IMR-90 (cell line): ENCODE data around the gene ERRFI1. TPM values are rescaled to one million over a fixed set of nuclear protein-coding genes. Genes with fewer than 3 reads are reported as not detected.

Experiments used
- ATAC-seq: fragments of 200-7000 bp; cut with Tn5 transposase; 2 replicates; pipeline ENCODE4 v1.9.1; 2020; ENCODE audit warnings: low read depth, mild to moderate bottlenecking, moderate library complexity
- BruUV-seq: library from RNA; stranded (reverse); fragments of 400-500 nt; replicated peaks from 2 replicates; lab custom pipeline; 2021; lab: Mats Ljungman, UMichigan
- CTCF ChIA-PET: fragments of 300-600 bp; formaldehyde crosslinking; extraction: SDS; loops from one replicate; lab custom pipeline; 2021; ENCODE audit warnings: antibody characterized with exemption; lab: Yijun Ruan, JAX
- POLR2A ChIA-PET: fragments of 300-600 bp; sonication (Branson Sonifier 250); formaldehyde crosslinking; loops from one replicate; lab custom pipeline; 2022; ENCODE audit warnings: antibody characterized with exemption; ENCODE audit not compliant: unreplicated experiment; lab: Charles Lee
- DNase-seq: peaks from one replicate; pipeline ENCODE4 v3.0.0; 2013
- H2AFZ ChIP-seq: replicated peaks from 2 replicates; pipeline ENCODE3; 2013; ENCODE audit warnings: low read length, mild to moderate bottlenecking; ENCODE audit not compliant: poor library complexity
- H2AK5ac ChIP-seq: 2 replicates; pipeline ENCODE4 v1.6.1; 2013; ENCODE audit warnings: low read depth, low read length, inconsistent platforms
- H2AK9ac ChIP-seq: replicated peaks from 2 replicates; pipeline ENCODE3; 2013; ENCODE audit warnings: mild to moderate bottlenecking, low read depth, low read length, moderate library complexity; ENCODE audit not compliant: poor library complexity
- H2BK120ac ChIP-seq: 2 replicates; pipeline ENCODE4 v1.6.1; 2013; ENCODE audit warnings: low read depth, low read length, inconsistent platforms
- H2BK15ac ChIP-seq: 3 replicates; pipeline ENCODE4 v1.6.1; 2013; ENCODE audit warnings: low read depth, low read length, inconsistent platforms
- H2BK20ac ChIP-seq: 2 replicates; pipeline ENCODE4 v1.6.1; 2013; ENCODE audit warnings: low read depth, mild to moderate bottlenecking, inconsistent platforms, low read length, moderate library complexity
- H2BK5ac ChIP-seq: 2 replicates; pipeline ENCODE4 v1.6.1; 2013; ENCODE audit warnings: mild to moderate bottlenecking, low read depth, low read length, inconsistent platforms; ENCODE audit not compliant: poor library complexity, severe bottlenecking
- H3K14ac ChIP-seq: replicated peaks from 2 replicates; pipeline ENCODE4 v1.6.1; 2013; ENCODE audit warnings: low read depth, low read length, inconsistent platforms
- H3K18ac ChIP-seq: 2 replicates; pipeline ENCODE4 v1.6.1; 2013; ENCODE audit warnings: low read depth, low read length, control low read depth
- H3K23ac ChIP-seq: 2 replicates; pipeline ENCODE4 v1.6.1; 2013; ENCODE audit warnings: low read depth, low read length, inconsistent platforms
- H3K27ac ChIP-seq: 2 replicates; pipeline ENCODE4 v1.5.1; 2013; ENCODE audit warnings: mild to moderate bottlenecking, control low read depth, low read length; ENCODE audit not compliant: insufficient read depth
- H3K27me3 ChIP-seq: 2 replicates; pipeline ENCODE4 v1.6.1; 2013; ENCODE audit warnings: low read length; ENCODE audit not compliant: control insufficient read depth, insufficient read depth
- H3K36me3 ChIP-seq: 2 replicates; pipeline ENCODE4 v1.6.1; 2013; ENCODE audit warnings: low read length, mixed read lengths; ENCODE audit not compliant: control insufficient read depth, insufficient read depth
- H3K4ac ChIP-seq: 2 replicates; pipeline ENCODE4 v1.6.1; 2013; ENCODE audit warnings: low read depth, low read length, inconsistent platforms
- H3K4me1 ChIP-seq: 2 replicates; pipeline ENCODE4 v1.6.1; 2013; ENCODE audit warnings: low read length, mixed read lengths; ENCODE audit not compliant: control insufficient read depth, insufficient read depth
- H3K4me2 ChIP-seq: 2 replicates; pipeline ENCODE4 v1.6.1; 2013; ENCODE audit warnings: low read depth, mild to moderate bottlenecking, control low read depth, low read length, moderate library complexity
- H3K4me3 ChIP-seq: 2 replicates; pipeline ENCODE4 v1.5.1; 2013; ENCODE audit warnings: low read depth, mild to moderate bottlenecking, control low read depth, low read length, moderate library complexity; ENCODE audit not compliant: insufficient read depth
- H3K56ac ChIP-seq: 2 replicates; pipeline ENCODE4 v1.6.1; 2013; ENCODE audit warnings: low read length, inconsistent platforms; ENCODE audit not compliant: insufficient read depth; ENCODE audit errors: extremely low read depth
- H3K79me1 ChIP-seq, 2 experiments: 2 replicates each; pipeline ENCODE4 v1.6.1; 2013; ENCODE audit warnings: low read length in 2 of 2, inconsistent platforms in 1 of 2, low read depth in 1 of 2
- H3K9ac ChIP-seq: 2 replicates; pipeline ENCODE4 v1.6.1; 2013; ENCODE audit warnings: low read depth, low read length, control low read depth
- H3K9me1 ChIP-seq: 2 replicates; pipeline ENCODE4 v1.6.1; 2013; ENCODE audit warnings: low read length, inconsistent platforms; ENCODE audit not compliant: insufficient read depth
- H3K9me3 ChIP-seq: 2 replicates; pipeline ENCODE4 v1.6.1; 2013; ENCODE audit warnings: low read length; ENCODE audit not compliant: control insufficient read depth, insufficient read depth
- H4K20me1 ChIP-seq: 2 replicates; pipeline ENCODE4 v1.6.1; 2013; ENCODE audit warnings: low read length, inconsistent platforms; ENCODE audit not compliant: insufficient read depth
- H4K5ac ChIP-seq: 2 replicates; pipeline ENCODE4 v1.6.1; 2013; ENCODE audit warnings: mild to moderate bottlenecking, low read depth, low read length, control low read depth
- H4K8ac ChIP-seq, 2 experiments: 2 replicates each; pipeline ENCODE4 v1.6.1; 2013; ENCODE audit warnings: low read depth in 2 of 2, low read length in 2 of 2, control low read depth in 1 of 2, inconsistent platforms in 1 of 2
- H4K91ac ChIP-seq: 2 replicates; pipeline ENCODE4 v1.6.1; 2013; ENCODE audit warnings: low read depth, low read length, inconsistent platforms; ENCODE audit not compliant: insufficient read depth
- BHLHE40 ChIP-seq: fragments of 150-350 bp; IDR thresholded peaks from 2 replicates; pipeline ENCODE4 v1.6.1; 2016; ENCODE audit warnings: mild to moderate bottlenecking, low read depth, low read length
- CEBPB ChIP-seq: IDR thresholded peaks from 2 replicates; pipeline ENCODE4 v1.6.1; 2012; ENCODE audit warnings: low read depth, low read length, improper control_type of control experiment
- CHD1 ChIP-seq: IDR thresholded peaks from 2 replicates; pipeline ENCODE4 v1.6.1; 2012; ENCODE audit warnings: low read depth, low read length, improper control_type of control experiment
- CTCF ChIP-seq: conservative IDR thresholded peaks from 2 replicates; pipeline ENCODE4 v1.5.1; 2012; ENCODE audit warnings: mild to moderate bottlenecking, low read depth, low read length, improper control_type of control experiment
- ELK1 ChIP-seq: fragments of 150-350 bp; IDR thresholded peaks from 2 replicates; pipeline ENCODE4 v1.6.1; 2016; ENCODE audit warnings: low read depth, mild to moderate bottlenecking, low read length, moderate library complexity, borderline replicate concordance
- MAFK ChIP-seq: IDR thresholded peaks from 2 replicates; pipeline ENCODE4 v1.6.1; 2012; ENCODE audit warnings: low read depth, low read length, improper control_type of control experiment
- MAZ ChIP-seq: IDR thresholded peaks from 2 replicates; pipeline ENCODE4 v1.6.1; 2012; ENCODE audit warnings: low read depth, mild to moderate bottlenecking, low read length, improper control_type of control experiment, moderate library complexity, borderline replicate concordance
- MXI1 ChIP-seq: IDR thresholded peaks from 2 replicates; pipeline ENCODE4 v1.6.1; 2012; ENCODE audit warnings: low read depth, mild to moderate bottlenecking, low read length, moderate library complexity, borderline replicate concordance
- NFE2L2 ChIP-seq: fragments of 150-350 bp; IDR thresholded peaks from 2 replicates; pipeline ENCODE4 v1.6.1; 2016; ENCODE audit warnings: low read depth, mild to moderate bottlenecking, low read length
- POLR2A ChIP-seq: IDR thresholded peaks from 2 replicates; pipeline ENCODE4 v1.6.1; 2012; ENCODE audit warnings: mild to moderate bottlenecking, low read depth, low read length
- RAD21 ChIP-seq: IDR thresholded peaks from 2 replicates; pipeline ENCODE4 v1.6.1; 2012; ENCODE audit warnings: low read length, improper control_type of control experiment
- RCOR1 ChIP-seq: IDR thresholded peaks from 2 replicates; pipeline ENCODE4 v1.6.1; 2012; ENCODE audit warnings: mild to moderate bottlenecking, low read length, improper control_type of control experiment; ENCODE audit not compliant: insufficient replicate concordance
- RFX5 ChIP-seq: IDR thresholded peaks from 2 replicates; pipeline ENCODE4 v1.8.0; 2012; ENCODE audit warnings: low read depth, mild to moderate bottlenecking, low read length, moderate library complexity
- SMC3 ChIP-seq: fragments of 150-350 bp; IDR thresholded peaks from 2 replicates; pipeline ENCODE4 v1.6.1; 2016; ENCODE audit warnings: low read depth, mild to moderate bottlenecking, antibody characterized with exemption, low read length, moderate library complexity
- USF2 ChIP-seq: fragments of 150-350 bp; IDR thresholded peaks from 2 replicates; pipeline ENCODE4 v1.6.1; 2017; ENCODE audit warnings: mild to moderate bottlenecking, antibody characterized with exemption, low read length, low read depth
- WGBS, 2 experiments: methylation state at CpG; one replicate each; pipeline versions ENCODE4 v1.1.5 to v1.1.7; 2013; ENCODE audit warnings: missing lambda C conversion rate in 2 of 2; ENCODE audit not compliant: insufficient read length in 1 of 2; ENCODE audit errors: extremely low coverage in 2 of 2; 5-methylcytosine and 5-hydroxymethylcytosine counted together
- dilution Hi-C: fragments of 300-500 bp; cut with HindIII; formaldehyde crosslinking; loops from one replicate; pipeline ENCODE4 v1.14.3; 2018; ENCODE audit warnings: low sequenced_read_pairs; ENCODE audit not compliant: unreplicated experiment
- in situ Hi-C: fragments of 300-500 bp; cut with MboI; formaldehyde crosslinking; loops from 3 replicates; pipeline ENCODE4 v1.14.3; 2019; ENCODE audit warnings: low sequenced_read_pairs, inconsistent platforms, mixed read lengths
- intact Hi-C: fragments of 100-400 bp; cut with micrococcal nuclease; formaldehyde crosslinking; loops from 2 replicates; pipeline ENCODE4 v1.10.0; 2022
- polyA plus RNA-seq, 3 experiments: library from polyadenylated mRNA; depleted of rRNA; stranded (reverse); fragments of >200 nt; gene quantifications; 2 replicates each; pipeline ENCODE4 v1.2.3, GENCODE V29; 2012; ENCODE audit warnings: low replicate concordance in 1 of 3
- total RNA-seq: library from RNA; depleted of rRNA; stranded (reverse); fragments of >200 nt; gene quantifications from 2 replicates; pipeline ENCODE4 v1.2.3, GENCODE V29; 2012

The ERRFI1 gene
- total and polyA plus RNA-seq, 2 of the 4 experiments (the other 2 are of a cell fraction), result 101 to 145 TPM

GRCh38 chr1:7994827-7995226 lies 31.3 kb downstream of the ERRFI1 start:
- DNase-seq, result no peak
- ChIA-PET POLR2A (no interaction called here), CTCF (interaction anchor here (0.5 to 0.7 kb wide), 2 partner anchors 13 to 48 kb away, joined by 3 to 4 read pairs; no protein-coding TSS in a partner anchor)
- peaks cover 4% of the 10 kb centered on the region for H3K9me1 ChIP-seq
- H2BK15ac ChIP-seq, result peak overlapping the region; percentile 85; the same call in 1 of the 3 replicates
- H2BK120ac ChIP-seq, result peak overlapping the region; percentile 81
- H3K4me3 ChIP-seq, result no peak overlapping the region
- no peaks in the 10 kb centered on the region for H3K9me3 ChIP-seq
- H2AK9ac ChIP-seq, result no peak overlapping the region
- H2AK5ac ChIP-seq, result peak overlapping the region; percentile 14; the same call in 1 of the 2 replicates
- H3K4me2 ChIP-seq, result no peak overlapping the region
- no TSS peak for BruUV-seq
- H4K91ac ChIP-seq, result peak overlapping the region; percentile 56
- peak overlapping the region; percentile 6; the same call in 1 of the 2 replicates for H3K27ac ChIP-seq
- intact Hi-C loops, result no loop called here
- no peak for ATAC-seq
- peak overlapping the region; percentile 82 for H2BK20ac ChIP-seq
- H3K9ac ChIP-seq, result no peak overlapping the region
- WGBS, 2 experiments, result no CpG with 5 or more reads among the region's 1 CpG
- dilution Hi-C loops, result no loop called here
- H3K27me3 ChIP-seq, result no peaks in the 10 kb centered on the region
- H4K20me1 ChIP-seq, result no peaks in the 10 kb centered on the region
- no peaks in the 10 kb centered on the region for H3K36me3 ChIP-seq
- no peak overlapping the region for H3K18ac ChIP-seq
- in situ Hi-C loops, result loop anchor here (25.0 kb wide), 3 partner anchors 567 to 867 kb away; no protein-coding TSS in a partner anchor
- no peak overlapping the region for H3K14ac ChIP-seq
- H3K4ac ChIP-seq, result peak overlapping the region; percentile 49
- peaks cover 0 to 4% of the 10 kb centered on the region in 2 experiments; a peak in 1 of 4 replicates for H3K79me1 ChIP-seq
- H2AFZ ChIP-seq, result no peak overlapping the region
- H3K56ac ChIP-seq, result no peak overlapping the region
- peak overlapping the region in 1 of 2 experiments; percentile 22; a peak in 1 of 4 replicates for H4K8ac ChIP-seq
- H4K5ac ChIP-seq, result no peak overlapping the region
- H3K23ac ChIP-seq, result no peak overlapping the region
- H3K4me1 ChIP-seq, result peaks cover 8% of the 10 kb centered on the region
- no peak overlapping the region for H2BK5ac ChIP-seq
- TF ChIP-seq RFX5 (no peak), CTCF (no peak), MAZ (no peak), USF2 (no peak), CEBPB (no peak), RCOR1 (no peak), MXI1 (no peak), BHLHE40 (no peak), ELK1 (no peak), MAFK (no peak), NFE2L2 (no peak), POLR2A (no peak), CHD1 (no peak), RAD21 (no peak), SMC3 (no peak)
